NCI-H226 (cell line): ENCODE data around the gene CENPX.

ENCODE experiments used
- DNase-seq: peaks from one replicate; pipeline ENCODE4 v3.0.0-alpha.2; 2015

CENPX gene

DNA sequence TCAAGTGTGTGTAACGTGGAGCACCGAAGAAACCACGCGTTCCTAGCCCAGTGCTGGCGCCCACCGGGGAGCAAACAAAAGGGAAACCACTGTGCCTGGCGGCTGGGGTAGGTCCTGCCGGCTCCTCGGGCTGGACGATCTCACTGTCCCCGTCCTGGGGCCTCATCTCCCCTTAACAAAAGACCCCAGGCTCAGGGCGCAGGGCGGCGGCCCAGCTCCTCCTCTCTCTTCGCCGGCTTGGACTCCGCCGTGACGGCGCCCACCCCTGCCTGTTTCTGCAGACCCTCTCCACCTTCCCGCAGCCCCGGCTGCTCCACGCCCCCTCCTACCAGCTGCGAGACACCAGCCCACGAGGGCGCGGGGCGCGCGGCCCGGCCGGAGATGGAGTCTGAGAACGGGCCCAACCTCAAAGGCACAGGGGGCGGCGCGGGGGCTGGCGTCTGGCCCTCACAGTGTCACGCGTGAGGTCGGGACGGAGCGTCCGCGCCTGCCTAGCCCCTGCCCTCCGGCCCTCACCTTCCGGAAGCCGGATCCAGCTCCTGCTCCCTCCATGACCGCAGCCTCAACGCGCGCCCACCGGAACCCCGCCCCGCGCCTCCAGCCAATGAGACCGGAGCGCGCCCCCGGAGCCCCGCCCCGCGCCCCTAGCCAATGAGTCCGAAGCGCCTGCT is at the start of gene CENPX:
Gene CENPX, minus strand, starts transcription at position 569 of the 671 bp plus-strand sequence. Its CDS starts 17 bp downstream, at position 552.
- DNase-seq, result no peak

DNA sequence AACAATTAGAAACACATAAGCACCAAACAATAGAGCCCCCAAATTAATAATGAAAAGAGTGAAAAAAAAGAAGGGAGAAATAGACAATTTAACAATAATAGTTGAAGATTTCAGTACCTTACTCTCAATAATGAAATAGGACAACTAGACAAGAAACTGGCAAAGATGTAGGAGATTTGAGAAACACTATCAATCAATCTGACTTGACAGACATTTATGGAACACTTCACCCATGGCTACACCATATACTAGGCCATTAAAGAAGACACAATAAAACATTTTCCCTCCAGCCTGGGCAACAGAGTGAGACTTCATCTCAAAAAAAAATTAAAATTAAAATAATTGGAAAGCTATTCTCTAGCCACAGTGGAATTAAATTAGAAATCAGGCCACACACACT is 47.9 kb upstream of the CENPX start:
- no peak for DNase-seq

- DNase-seq, result peak; percentile 40
Measured at GRCh38 chr17:82065638-82066303, 43.1 kb upstream of the CENPX start, which contains the start of gene DUS1L. TSS of gene DUS1L (minus strand) at chr17:82065804. CDS start at chr17:82065059, 745 bp downstream.

GRCh38 chr17:82065193-82065637 is 42.5 kb upstream of the CENPX start:
- DNase-seq, result no peak

GRCh38 chr17:82064433-82065192 is 41.9 kb upstream of the CENPX start:
- no peak for DNase-seq

GRCh38 chr17:82063424-82064415 is 41.0 kb upstream of the CENPX start:
- no peak for DNase-seq

- no peak for DNase-seq
Measured at GRCh38 chr17:82062984-82063368, 40.3 kb upstream of the CENPX start.

- no peak for DNase-seq
Measured at GRCh38 chr17:82062076-82062983, 39.7 kb upstream of the CENPX start.

DNA sequence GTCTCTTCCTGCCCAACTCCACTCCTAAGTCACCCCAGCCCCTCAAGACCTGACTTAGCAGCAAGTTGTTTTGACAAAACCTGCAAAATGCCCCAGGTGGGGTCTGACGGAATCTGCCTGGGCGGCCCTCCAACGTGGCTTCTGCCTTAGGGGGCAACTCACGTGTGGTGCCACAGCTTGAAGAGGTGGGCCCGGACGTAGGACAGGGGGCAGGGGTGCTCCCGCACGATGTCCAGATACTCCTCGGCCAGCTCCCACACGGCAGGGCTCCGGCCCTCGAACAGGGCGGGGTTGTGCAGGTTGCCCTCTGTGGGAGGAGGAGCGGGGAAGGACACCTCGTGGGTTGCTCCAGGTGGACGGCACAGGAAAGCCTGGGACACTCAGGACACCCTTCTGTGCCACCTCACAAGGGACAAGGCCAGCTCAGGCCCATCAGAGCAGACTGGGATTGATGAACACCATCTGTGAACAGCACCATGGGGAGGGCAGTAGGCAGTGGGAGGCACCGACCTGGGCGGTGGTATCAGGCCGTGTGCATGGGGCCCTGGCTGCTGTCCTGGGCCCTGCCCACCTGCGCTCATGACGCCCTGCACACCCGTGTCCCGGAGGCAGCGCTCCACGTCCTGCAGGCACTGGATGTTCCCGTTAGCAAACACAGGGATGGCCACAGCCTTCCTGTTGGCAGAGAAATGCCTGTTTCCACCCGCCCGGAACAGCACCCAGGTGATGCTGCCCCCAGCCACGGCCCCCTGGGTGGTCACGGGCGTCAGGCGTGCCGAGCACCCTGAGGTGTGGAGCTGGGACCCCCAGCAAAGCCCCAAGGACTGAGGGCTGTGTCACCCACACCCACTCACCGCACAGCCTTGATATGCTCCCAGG is 38.6 kb upstream of the CENPX start:
- no peak for DNase-seq

- DNase-seq, result no peak
Measured at GRCh38 chr17:82060614-82061013, 37.9 kb upstream of the CENPX start.

DNA sequence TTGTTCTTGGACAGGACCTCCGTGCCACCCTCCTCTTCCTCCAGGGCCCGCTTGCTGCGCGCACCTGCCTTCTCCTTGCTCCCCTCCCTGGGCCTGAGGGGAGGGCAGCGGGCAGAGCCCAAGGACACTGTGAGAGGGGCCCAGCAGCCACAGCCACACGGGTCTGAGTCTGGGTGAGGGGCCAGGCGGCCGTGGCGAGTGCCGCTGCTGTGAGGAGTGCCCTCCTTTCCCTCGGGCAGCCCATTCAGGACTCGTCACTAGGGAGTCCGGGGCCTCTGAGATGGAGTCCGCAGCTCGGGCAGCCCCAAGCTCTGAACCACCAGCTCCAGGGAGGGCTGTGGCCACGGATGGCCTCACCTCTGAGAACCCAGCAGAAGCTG is 37.3 kb upstream of the CENPX start:
- no peak for DNase-seq

GRCh38 chr17:82059272-82060000 is 36.8 kb upstream of the CENPX start:
- no peak for DNase-seq

GRCh38 chr17:82058855-82059249 is 36.2 kb upstream of the CENPX start:
- no peak for DNase-seq

DNA sequence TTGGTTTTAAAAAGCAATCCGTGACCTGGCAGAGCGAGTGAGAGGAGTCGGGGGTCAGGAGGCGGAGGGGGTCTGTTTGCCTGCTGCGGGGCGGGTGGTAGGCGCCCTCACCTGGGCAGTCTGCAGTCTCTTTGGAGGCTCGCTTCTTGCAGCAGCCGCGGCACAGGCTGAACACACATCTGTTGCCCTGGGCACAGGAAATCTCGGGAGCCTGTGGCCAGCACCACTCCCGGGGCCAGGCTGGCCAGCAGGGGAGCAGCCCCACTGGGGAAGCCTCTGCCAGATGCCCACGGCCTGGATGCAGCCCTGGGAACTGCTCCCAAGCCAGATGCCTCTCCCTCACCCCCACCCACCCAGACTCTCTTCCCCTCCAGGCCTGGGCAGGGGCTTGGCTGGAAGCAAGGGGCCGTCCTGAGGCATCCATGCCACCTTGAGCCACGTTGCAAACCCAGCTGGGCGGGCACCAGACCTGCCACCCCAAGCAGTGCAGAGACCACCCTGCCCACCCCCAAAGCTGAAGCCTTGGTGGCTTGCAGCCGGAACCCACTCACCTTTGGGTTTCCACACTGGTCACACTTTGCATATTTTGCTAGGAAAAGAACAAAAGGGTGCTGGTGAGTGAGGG is 35.7 kb upstream of the CENPX start:
- DNase-seq, result no peak

DNA sequence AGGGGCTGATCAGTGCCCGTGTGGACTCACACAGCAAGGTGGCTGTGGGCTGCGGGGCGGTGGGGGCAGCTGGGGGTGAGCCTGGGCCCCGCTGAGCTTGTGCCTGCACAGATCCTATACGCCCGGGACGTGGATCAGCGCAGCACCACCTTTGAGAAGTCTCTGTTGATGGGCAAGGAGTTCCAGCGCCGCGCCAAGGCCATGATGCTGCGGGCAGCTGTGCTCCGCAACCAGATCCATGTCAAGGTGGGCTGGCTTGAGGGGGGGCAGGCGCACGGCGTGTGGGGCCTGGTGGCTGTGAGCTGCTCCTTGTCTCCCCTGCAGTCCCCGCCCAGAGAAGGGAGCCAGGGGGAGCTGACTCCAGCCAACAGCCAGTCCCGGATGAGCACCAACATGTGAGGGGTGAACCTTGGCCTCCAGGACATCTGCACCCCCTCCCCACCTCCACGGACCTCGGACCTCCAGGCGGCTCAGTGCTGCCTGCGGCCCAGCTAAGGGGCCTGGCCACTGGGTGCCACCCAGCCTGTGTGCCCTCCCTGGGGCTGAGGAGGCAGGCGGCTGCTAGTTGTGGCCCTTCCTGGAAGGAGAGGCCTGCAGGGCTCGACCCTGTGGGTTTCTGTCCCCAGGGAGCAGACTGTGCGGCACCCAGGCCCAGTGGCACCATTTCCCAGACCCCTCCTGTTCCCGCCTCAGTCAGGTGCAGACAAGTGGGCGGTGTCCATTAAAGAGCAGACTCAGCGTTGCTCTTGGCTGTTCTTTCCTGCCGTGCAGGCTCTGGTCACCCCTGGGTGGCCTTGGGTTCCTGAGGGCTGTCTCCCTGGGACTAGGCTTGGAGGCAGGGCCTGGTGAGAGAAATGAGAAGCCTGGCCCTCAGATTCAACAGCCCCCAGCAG is 34.3 kb upstream of the CENPX start:
- DNase-seq, result peak; percentile 1

GRCh38 chr17:82055965-82056728 is 33.5 kb upstream of the CENPX start:
- peak; percentile 0 for DNase-seq
